ENCODE data around the gene MAPK12.

The MAPK12 gene

DNA sequence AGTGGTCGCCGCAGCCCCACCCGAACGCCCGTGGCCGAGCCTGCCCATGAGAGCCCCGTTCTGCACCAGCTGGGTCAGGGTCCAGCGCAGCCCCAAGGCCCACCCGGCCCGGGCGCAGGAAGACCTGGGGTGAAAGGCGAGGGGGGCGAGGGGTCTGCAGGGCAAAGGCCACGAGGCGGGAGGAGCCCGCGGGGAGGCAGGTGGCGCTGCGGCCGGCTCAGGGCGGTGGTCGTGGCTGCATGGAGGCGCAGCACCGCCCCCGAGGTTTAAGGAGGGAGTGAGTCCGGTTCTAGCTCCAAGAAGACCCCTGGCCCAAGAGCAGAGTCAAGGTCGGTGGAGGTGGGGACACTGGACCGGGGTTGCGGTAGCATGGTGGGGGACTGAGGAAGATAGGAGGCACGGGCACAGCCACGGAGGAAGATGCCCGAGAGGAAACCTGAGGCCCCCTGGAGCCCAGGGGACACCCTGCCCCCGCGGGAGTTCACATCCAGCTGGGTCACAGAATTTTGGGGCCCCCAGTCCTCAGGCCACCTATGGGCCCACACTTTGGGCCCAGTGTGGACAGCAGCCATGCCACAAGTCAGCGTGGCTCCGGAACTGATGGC is 9.9 kb downstream of the MAPK12 start:
- no peaks in the 10 kb centered on the region for H3K79me2 ChIP-seq
- no peaks in the 10 kb centered on the region for H3K9me3 ChIP-seq (ENCODE audit: control insufficient read depth, low read length)
- no peak overlapping the region for H3K9ac ChIP-seq
- peak overlapping the region; percentile 70 for H2AFZ ChIP-seq
- no peaks in the 10 kb centered on the region for H3K36me3 ChIP-seq (ENCODE audit: control insufficient read depth, insufficient read depth, low read length)
- TF ChIP-seq, protein P1, sequence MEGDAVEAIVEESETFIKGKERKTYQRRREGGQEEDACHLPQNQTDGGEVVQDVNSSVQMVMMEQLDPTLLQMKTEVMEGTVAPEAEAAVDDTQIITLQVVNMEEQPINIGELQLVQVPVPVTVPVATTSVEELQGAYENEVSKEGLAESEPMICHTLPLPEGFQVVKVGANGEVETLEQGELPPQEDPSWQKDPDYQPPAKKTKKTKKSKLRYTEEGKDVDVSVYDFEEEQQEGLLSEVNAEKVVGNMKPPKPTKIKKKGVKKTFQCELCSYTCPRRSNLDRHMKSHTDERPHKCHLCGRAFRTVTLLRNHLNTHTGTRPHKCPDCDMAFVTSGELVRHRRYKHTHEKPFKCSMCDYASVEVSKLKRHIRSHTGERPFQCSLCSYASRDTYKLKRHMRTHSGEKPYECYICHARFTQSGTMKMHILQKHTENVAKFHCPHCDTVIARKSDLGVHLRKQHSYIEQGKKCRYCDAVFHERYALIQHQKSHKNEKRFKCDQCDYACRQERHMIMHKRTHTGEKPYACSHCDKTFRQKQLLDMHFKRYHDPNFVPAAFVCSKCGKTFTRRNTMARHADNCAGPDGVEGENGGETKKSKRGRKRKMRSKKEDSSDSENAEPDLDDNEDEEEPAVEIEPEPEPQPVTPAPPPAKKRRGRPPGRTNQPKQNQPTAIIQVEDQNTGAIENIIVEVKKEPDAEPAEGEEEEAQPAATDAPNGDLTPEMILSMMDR (IDR thresholded peaks at IDR 0.05) = no peak
- H3K4me1 ChIP-seq = peaks cover 4% of the 10 kb centered on the region
- H3K4me2 ChIP-seq (ENCODE audit: low read length) = peak overlapping the region; percentile 80
- H3K4me3 ChIP-seq (ENCODE audit: low read depth, low read length) = peak overlapping the region; percentile 67
- H3K27me3 ChIP-seq (ENCODE audit: control insufficient read depth, insufficient read depth, low read length) = no peaks in the 10 kb centered on the region
- peak overlapping the region; percentile 32 for H3K27ac ChIP-seq

DNA sequence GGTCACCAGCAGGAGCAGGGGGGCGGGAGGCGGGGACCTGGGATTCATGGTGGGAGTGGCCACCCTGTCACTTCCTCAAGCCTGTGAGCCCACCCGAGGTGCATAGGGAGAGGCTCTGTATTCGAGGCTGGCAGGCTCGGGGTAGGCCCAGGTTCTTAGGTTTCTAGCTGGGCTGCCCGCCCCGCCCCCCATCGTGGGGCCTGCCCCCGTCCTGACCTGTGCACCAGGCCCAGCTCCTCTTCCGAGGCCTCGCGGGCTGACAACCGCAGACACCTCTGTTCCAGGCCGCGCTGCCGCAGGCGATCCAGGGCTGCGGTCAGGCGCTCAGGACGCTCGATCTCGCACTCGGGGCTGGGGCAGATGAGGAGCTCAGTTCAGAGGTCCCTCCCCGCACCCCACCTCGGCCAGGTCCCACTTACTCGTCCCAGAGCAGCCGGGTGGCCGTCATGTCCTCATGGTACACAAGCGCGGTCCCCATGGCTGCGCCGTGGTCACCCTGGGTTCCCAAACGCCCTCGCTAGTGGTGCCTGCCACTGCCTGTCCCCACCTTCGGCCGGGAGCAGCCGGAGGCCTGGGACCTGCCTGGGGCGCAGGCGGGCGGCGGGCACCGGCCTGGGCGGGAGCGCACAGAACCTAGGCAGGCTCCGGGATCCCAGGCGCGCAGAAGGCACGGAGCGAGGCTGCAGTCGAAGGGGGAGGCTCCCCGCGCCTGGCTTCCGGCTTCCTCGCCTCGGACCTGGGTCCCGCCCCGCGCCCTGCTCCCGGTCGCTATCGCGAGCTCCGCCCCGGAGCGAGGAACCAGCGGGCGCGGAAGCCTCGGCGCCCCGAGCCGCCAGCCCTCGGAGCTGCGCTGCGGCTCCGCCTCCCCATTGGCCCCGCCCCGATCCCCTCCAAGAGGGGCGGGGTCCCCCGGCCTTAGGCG is 10.7 kb downstream of the MAPK12 start, which contains the start of gene HDAC10:
Gene HDAC10, minus strand, starts transcription at position 711 of the 922 bp plus-strand sequence. Its CDS starts 233 bp downstream, at position 478.
- Histone ChIP-seq H3K27ac (peak within 1 kb of the TSS; percentile 41), H2AFZ (peak within 1 kb of the TSS; percentile 70), H3K4me3 (ENCODE audit: low read depth, low read length) (peak within 1 kb of the TSS; percentile 67), H3K4me2 (ENCODE audit: low read length) (peak within 1 kb of the TSS; percentile 80), H3K9me3 (ENCODE audit: control insufficient read depth, low read length) (no peaks in the 10 kb centered on the region), H3K27me3 (ENCODE audit: control insufficient read depth, insufficient read depth, low read length) (no peaks in the 10 kb centered on the region), H3K4me1 (peaks cover 4% of the 10 kb centered on the region), H3K9ac (peak within 1 kb of the TSS; percentile 21), H3K36me3 (ENCODE audit: control insufficient read depth, insufficient read depth, low read length) (no peaks in the 10 kb centered on the region), H3K79me2 (no peaks in the 10 kb centered on the region)
- TF ChIP-seq, protein P1 (IDR thresholded peaks at IDR 0.05) = no peak

DNA sequence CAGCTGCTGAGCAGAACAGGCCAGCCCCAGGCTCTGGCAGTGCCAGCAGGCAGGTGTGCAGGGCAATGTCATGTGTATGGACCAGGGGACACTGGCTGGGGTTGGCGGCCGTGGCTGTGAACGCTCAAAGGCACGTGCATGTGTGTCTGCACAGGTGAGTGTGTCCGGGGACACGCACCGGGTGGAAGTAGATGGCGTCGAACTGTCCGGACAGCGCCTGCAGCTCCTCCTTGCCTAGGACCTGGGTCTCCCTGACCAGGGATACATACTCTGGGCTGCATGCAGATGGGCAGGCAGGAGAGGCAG is 11.3 kb downstream of the MAPK12 start:
- Histone ChIP-seq H3K4me3 (ENCODE audit: low read depth, low read length) (peak overlapping the region; percentile 67), H3K27me3 (ENCODE audit: control insufficient read depth, insufficient read depth, low read length) (no peaks in the 10 kb centered on the region), H3K9me3 (ENCODE audit: control insufficient read depth, low read length) (no peaks in the 10 kb centered on the region), H2AFZ (no peak overlapping the region), H3K27ac (no peak overlapping the region), H3K4me2 (ENCODE audit: low read length) (peak overlapping the region; percentile 80), H3K4me1 (peaks cover 4% of the 10 kb centered on the region), H3K79me2 (no peaks in the 10 kb centered on the region), H3K36me3 (ENCODE audit: control insufficient read depth, insufficient read depth, low read length) (no peaks in the 10 kb centered on the region), H3K9ac (no peak overlapping the region)
- TF ChIP-seq, protein P1 (IDR thresholded peaks at IDR 0.05) = no peak

DNA sequence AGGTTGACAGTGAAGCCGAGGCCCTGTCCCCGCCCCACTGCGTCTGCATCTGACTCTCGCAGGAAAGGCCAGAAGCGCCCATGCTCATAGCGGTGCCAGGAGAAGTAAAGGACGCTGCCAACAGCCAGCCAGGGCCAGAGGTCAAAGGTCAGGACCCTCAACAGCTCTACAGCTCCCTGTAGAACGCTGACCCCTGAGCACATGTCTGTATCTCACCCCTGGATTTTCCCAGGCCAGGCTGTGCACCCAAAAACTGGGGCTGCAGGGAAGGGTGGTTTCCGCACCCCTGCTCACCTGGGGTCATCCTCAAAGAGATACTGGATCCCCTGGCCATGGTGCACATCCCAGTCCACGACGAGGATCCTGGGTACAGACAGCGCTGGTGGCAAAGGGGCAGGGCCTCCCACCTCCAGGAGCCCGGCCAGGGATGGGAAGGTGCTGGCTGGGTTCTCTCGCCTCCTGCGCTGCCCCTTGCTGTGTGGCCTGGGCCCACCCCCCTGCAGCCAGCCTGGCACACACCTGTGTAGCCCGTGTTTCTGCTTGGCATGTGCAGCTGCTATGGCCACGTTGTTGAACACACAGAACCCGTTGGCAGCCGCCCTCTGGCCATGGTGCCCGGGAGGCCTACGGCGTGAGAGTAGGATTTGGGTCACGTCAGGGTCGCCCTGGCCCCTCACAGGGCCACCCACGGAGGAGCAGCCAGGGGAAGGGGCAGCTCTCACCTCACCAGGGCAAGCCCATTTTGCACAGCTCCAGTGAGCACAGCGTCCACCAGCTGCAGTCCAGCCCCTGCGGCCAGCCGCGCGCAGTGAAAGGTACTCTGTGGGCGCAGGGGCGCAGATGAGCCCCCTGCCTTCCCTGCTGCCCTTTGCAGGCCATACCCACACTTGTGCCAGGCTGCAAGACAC is 11.9 kb downstream of the MAPK12 start:
- Histone ChIP-seq H3K79me2 (no peaks in the 10 kb centered on the region), H3K27me3 (ENCODE audit: control insufficient read depth, insufficient read depth, low read length) (no peaks in the 10 kb centered on the region), H3K9ac (no peak overlapping the region), H3K4me2 (ENCODE audit: low read length) (no peak overlapping the region), H3K27ac (no peak overlapping the region), H3K9me3 (ENCODE audit: control insufficient read depth, low read length) (no peaks in the 10 kb centered on the region), H2AFZ (no peak overlapping the region), H3K4me1 (peaks cover 4% of the 10 kb centered on the region), H3K4me3 (ENCODE audit: low read depth, low read length) (no peak overlapping the region), H3K36me3 (ENCODE audit: control insufficient read depth, insufficient read depth, low read length) (no peaks in the 10 kb centered on the region)
- TF ChIP-seq, protein P1 (IDR thresholded peaks at IDR 0.05) = no peak
